T-helper 2 cell treated with Interferon-gamma antibody and Interleukin-4, amounts not matched to agents 5 μg/mL and 100 μg/mL, for 36 hours (primary cell): Measurements from ENCODE around the gene GPR137B.
"Not testable (repeated sequence)": the region's sequence is repeated elsewhere in the genome, so short reads cannot be mapped to it uniquely, and the experiment has no call there.

Source experiments
- DNase-seq: peaks from one replicate; pipeline ENCODE4 v3.0.0; 2021; ENCODE audit warnings: low spot score
- H3K27ac Mint-ChIP-seq: one replicate; pipeline ENCODE4 v1.8.0; 2021; ENCODE audit warnings: mild to moderate bottlenecking, mixed read lengths
- H3K27me3 Mint-ChIP-seq: one replicate; pipeline ENCODE4 v1.8.0; 2021; ENCODE audit warnings: low read depth, mixed read lengths
- H3K36me3 Mint-ChIP-seq: one replicate; pipeline ENCODE4 v1.8.0; 2021; ENCODE audit warnings: low read depth, mixed read lengths
- H3K4me1 Mint-ChIP-seq: one replicate; pipeline ENCODE4 v1.8.0; 2021; ENCODE audit warnings: low read depth, mixed read lengths
- H3K4me3 Mint-ChIP-seq: one replicate; pipeline ENCODE4 v1.8.0; 2022; ENCODE audit warnings: mild to moderate bottlenecking, moderate library complexity, mixed read lengths
- H3K9me3 Mint-ChIP-seq: one replicate; pipeline ENCODE4 v1.8.0; 2021; ENCODE audit warnings: mixed read lengths

GPR137B gene

GRCh38 chr1:236167578-236167977 is 25.2 kb downstream of the GPR137B start:
- Mint-ChIP-seq H3K4me1 (no peaks in the 10 kb centered on the region), H3K27me3 (no peaks in the 10 kb centered on the region), H3K27ac (no peak overlapping the region), H3K36me3 (peaks cover 6% of the 10 kb centered on the region), H3K9me3 (no peaks in the 10 kb centered on the region), H3K4me3 (no peak overlapping the region)
- DNase-seq, result no peak

DNA sequence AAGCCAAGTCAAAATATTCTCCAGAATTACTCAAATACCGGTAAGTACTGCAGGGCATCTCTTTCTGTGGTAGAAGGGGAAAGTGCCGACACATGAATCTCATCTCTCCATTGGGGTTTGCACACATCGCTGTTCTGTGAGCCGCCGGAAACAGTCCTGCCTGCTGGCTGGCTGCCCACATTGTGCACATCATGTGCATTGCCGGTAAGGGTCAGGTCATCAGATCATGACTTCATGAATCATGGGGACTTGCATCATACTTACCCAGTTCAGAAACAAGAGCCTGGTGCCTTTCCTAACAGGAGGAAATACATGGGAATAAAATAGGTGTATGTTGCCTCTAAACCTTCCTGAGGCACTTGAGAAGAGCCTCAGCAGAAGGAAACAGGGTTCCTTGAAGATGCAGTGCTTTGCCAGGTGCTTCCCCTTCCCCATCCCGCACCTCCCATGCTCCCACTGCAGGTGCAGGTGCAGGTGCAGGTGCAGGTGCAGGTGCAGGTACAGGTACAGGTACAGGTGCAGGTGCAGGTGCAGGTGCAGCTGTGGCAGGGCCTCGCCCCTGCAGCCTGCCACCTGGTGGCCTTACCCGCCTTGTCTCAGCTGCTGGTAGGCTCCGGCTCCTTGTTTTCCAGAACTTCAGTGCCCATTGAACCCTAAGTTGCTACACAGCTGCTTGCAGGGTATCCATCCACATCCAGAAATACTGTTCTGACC is 26.5 kb downstream of the GPR137B start:
- no peaks in the 10 kb centered on the region for H3K4me1 Mint-ChIP-seq
- H3K27me3 Mint-ChIP-seq, result no peaks in the 10 kb centered on the region
- H3K36me3 Mint-ChIP-seq, result peaks cover 3% of the 10 kb centered on the region
- no peak overlapping the region for H3K4me3 Mint-ChIP-seq
- DNase-seq, result no peak
- no peaks in the 10 kb centered on the region for H3K9me3 Mint-ChIP-seq
- H3K27ac Mint-ChIP-seq, result no peak overlapping the region

DNA sequence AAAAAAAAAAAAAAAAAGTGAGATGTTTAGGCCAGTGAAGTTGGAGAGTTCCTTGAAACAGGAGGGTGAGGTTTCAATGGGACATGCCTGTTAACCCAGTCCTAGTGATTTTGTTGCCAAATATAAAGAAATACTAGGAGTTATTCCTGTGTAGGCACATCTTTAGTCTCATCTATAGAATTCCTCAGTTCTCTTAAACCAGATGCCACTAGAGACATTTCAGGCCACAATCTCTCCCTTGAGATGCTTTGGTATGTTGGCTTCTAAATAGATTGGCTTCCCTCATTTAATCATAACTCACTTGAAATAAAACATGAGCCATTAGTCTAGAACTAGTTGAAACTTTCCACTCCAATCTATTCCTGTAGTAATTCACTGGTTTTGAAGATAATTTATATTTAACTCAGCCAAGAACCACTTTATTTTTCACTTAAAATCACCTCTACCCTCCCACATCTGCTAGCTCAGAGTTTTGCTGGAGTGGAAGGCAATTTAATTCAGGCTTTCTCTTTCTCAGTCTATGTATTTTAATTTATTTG is 29.8 kb downstream of the GPR137B start:
- Mint-ChIP-seq H3K36me3 (no peaks in the 10 kb centered on the region), H3K4me1 (no peaks in the 10 kb centered on the region), H3K27me3 (no peaks in the 10 kb centered on the region), H3K27ac (no peak overlapping the region), H3K9me3 (no peaks in the 10 kb centered on the region), H3K4me3 (no peak overlapping the region)
- no peak for DNase-seq

DNA sequence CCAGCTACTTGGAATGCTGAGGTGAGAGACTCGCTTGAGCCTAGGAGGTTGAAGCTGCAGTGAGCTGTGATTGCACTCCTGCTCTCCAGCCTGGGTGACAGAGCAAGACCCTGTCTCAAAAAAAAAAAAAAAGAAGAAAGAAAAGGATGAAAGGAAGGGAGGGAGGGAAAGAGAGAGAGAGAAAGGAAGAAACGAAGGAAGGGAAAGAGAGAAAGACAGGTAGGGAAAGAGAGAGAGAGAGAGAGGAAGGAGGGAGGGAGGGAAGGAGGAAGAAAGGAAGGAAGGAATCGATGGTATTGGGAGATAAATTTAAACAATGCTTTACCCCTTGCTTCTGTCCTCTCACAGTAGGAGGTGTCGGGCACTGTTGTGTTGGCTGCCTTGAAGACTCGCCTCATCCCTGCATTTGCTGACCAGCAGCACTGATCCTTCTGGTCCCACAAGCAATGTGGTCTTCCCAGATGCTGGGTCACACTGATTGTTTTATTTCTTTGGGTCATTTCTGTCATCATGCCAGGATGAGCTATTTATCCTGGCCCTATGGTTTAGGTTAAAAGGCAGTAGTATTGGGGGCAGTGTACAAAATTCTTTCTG is 30.9 kb downstream of the GPR137B start:
- no peak for DNase-seq
- no peaks in the 10 kb centered on the region for H3K36me3 Mint-ChIP-seq
- no peaks in the 10 kb centered on the region for H3K9me3 Mint-ChIP-seq
- H3K4me3 Mint-ChIP-seq, result no peak overlapping the region
- H3K4me1 Mint-ChIP-seq, result no peaks in the 10 kb centered on the region
- H3K27ac Mint-ChIP-seq, result no peak overlapping the region
- H3K27me3 Mint-ChIP-seq, result no peaks in the 10 kb centered on the region

DNA sequence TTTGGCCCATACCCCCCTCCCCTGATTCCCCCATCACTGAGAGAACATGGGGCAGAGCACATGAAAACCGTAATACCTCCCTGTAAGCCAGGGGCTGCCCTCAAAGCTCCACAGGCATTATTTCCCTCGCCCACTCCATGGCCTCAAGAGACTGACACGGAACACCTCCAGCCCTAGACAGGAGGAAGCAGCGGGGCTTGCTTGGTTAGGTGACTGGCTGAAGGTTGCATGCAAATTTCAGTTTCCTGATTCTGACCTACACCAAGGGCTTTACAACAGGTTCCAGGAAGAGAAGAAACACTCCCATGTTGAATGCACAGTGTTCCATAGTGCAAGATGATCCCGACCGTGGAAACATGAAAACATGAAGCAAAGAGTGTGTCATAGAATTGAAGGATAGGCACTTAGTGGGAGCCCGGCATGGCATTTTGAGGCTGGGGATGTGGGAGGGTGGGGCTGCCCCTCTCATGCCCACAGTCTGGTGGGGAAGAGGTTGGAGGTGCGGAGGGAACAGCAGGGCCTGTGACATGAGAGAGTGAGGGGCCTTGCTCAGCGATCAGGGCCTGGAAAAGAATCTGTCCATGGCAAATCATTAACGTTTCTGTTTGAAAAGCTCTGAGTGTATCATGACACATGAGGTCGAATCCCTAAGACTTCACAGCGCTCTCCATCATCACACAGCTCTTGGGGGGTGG is 33.5 kb downstream of the GPR137B start:
- no peak overlapping the region for H3K4me3 Mint-ChIP-seq
- no peaks in the 10 kb centered on the region for H3K36me3 Mint-ChIP-seq
- H3K27ac Mint-ChIP-seq, result no peak overlapping the region

GRCh38 chr1:236176337-236177336 is 34.3 kb downstream of the GPR137B start:
- no peaks in the 10 kb centered on the region for H3K9me3 Mint-ChIP-seq
- H3K36me3 Mint-ChIP-seq, result peaks cover 2% of the 10 kb centered on the region

More for the DNA sequence above, 33.5 kb downstream of the GPR137B start:
- H3K9me3 Mint-ChIP-seq, result no peaks in the 10 kb centered on the region
- H3K27me3 Mint-ChIP-seq, result no peaks in the 10 kb centered on the region
- DNase-seq, result no peak
- H3K4me1 Mint-ChIP-seq, result no peaks in the 10 kb centered on the region

DNA sequence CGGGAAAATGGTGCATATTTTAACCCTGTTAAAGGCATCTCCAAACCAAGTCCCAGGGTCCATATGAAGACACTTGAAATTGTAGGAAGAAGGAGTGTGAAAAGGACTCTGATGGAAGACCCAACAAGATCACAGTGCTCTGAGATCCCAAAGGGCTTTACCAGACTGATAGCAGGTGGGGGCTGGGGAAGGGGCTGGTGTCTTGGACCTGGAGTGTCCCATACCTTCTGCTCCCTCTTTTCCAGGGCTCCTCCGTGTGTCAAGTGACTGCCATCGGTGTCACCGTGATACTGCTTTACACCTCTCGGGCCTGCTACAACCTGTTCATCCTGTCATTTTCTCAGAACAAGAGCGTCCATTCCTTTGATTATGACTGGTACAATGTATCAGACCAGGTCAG is 37.3 kb downstream of the GPR137B start:
- no peak overlapping the region for H3K27ac Mint-ChIP-seq
- no peak overlapping the region for H3K4me3 Mint-ChIP-seq
- H3K4me1 Mint-ChIP-seq, result no peaks in the 10 kb centered on the region
- no peak for DNase-seq
- no peaks in the 10 kb centered on the region for H3K9me3 Mint-ChIP-seq
- H3K27me3 Mint-ChIP-seq, result no peaks in the 10 kb centered on the region
- H3K36me3 Mint-ChIP-seq, result peaks cover 2% of the 10 kb centered on the region

More at GRCh38 chr1:236176337-236177336, 34.3 kb downstream of the GPR137B start:
- no peaks in the 10 kb centered on the region for H3K4me1 Mint-ChIP-seq
- no peaks in the 10 kb centered on the region for H3K27me3 Mint-ChIP-seq
- DNase-seq, result no peak
- H3K4me3 Mint-ChIP-seq, result no peak overlapping the region
- no peak overlapping the region for H3K27ac Mint-ChIP-seq

DNA sequence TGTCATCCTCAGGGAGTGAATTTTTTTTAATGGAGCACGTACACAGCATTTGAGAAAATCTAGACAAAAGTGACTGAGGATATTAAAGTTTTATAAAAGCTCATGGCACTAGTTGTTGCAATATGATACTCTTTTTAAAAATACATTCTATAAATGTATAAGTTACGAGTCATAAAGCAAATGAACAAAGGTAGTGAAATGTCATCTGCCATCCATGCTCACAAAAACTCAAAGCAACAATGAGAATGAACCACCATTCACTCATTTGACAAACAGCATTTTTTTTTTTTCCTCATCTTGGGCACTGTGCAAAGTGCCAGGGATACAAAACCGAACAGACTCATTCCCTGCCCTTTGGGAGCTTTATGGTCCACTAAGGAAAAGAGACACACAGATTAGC is 38.7 kb downstream of the GPR137B start:
- Mint-ChIP-seq H3K4me1 (no peaks in the 10 kb centered on the region), H3K27me3 (no peaks in the 10 kb centered on the region), H3K36me3 (peaks cover 2% of the 10 kb centered on the region), H3K4me3 (no peak overlapping the region), H3K9me3 (no peaks in the 10 kb centered on the region), H3K27ac (no peak overlapping the region)
- DNase-seq, result no peak

- no peak overlapping the region for H3K27ac Mint-ChIP-seq
- H3K9me3 Mint-ChIP-seq, result no peaks in the 10 kb centered on the region
- DNase-seq, result no peak
- H3K27me3 Mint-ChIP-seq, result no peaks in the 10 kb centered on the region
- H3K4me1 Mint-ChIP-seq, result no peaks in the 10 kb centered on the region
- H3K36me3 Mint-ChIP-seq, result peaks cover 16% of the 10 kb centered on the region
- H3K4me3 Mint-ChIP-seq, result no peak overlapping the region
Observed at GRCh38 chr1:236185687-236186086, 43.3 kb downstream of the GPR137B start.

DNA sequence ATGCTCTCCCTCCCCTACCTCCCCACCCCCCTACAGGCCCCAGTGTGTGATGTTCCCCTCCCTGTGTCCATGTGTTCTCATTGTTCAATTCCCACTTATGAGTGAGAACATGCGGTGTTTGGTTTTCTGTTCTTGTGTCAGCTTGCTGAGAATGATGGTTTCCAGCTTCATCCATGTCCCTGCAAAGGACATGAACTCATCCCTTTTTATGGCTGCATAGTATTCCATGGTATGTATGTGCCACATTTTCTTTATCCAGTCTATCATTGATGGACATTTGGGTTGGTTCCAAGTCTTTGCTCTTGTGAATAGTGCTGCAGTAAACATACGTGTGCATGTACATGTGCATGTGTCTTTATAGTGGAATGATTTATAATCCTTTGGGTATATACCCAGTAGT is 44.1 kb downstream of the GPR137B start:
- peaks cover 17% of the 10 kb centered on the region for H3K36me3 Mint-ChIP-seq
- not testable (repeated sequence) for H3K9me3 Mint-ChIP-seq, H3K4me1 Mint-ChIP-seq, H3K4me3 Mint-ChIP-seq, H3K27ac Mint-ChIP-seq, H3K27me3 Mint-ChIP-seq, DNase-seq

DNA sequence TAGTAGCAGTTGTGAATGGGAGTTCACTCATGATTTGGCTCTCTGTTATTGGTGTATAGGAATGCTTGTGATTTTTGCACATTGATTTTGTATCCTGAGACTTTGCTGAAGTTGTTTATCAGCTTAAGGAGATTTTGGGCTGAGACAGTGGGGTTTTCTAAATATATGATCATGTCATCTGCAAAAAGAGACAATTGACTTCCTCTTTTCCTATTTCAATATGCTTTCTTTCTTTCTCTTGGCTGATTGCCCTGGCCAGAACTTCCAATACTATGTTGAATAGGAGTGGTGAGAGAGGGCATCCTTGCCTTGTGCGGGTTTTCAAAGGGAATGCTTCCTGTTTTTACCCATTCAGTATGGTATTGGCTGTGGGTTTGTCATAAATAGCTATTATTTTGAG is 45.7 kb downstream of the GPR137B start:
- H3K4me1 Mint-ChIP-seq, H3K27me3 Mint-ChIP-seq, H3K9me3 Mint-ChIP-seq, DNase-seq, H3K4me3 Mint-ChIP-seq, H3K27ac Mint-ChIP-seq: not testable (repeated sequence)
- peaks cover 20% of the 10 kb centered on the region for H3K36me3 Mint-ChIP-seq

DNA sequence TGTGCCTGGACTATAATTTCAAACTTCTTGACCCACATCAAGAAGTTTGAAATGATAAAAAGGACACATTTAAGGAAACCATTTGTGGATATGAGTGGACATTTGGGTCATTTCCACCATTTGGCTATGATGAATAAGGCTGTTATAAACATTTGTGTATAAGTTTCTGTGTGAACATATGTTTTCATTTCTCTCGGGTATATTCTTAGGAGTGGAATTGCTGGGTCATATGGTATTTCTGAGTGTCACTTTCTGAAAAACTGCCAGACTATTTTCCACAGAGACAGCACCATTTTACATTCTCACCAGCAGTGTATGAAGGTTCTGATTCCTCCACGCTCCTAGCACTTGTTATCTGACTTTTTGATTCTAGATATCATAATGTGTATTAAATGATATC is 50.8 kb downstream of the GPR137B start:
- Mint-ChIP-seq H3K27ac (no peak overlapping the region), H3K4me1 (no peaks in the 10 kb centered on the region), H3K9me3 (peaks cover 6% of the 10 kb centered on the region), H3K27me3 (no peaks in the 10 kb centered on the region), H3K36me3 (peaks cover 10% of the 10 kb centered on the region), H3K4me3 (no peak overlapping the region)
- DNase-seq, result no peak

- Mint-ChIP-seq H3K4me3 (no peak overlapping the region), H3K9me3 (peaks cover 37% of the 10 kb centered on the region), H3K4me1 (no peaks in the 10 kb centered on the region), H3K27me3 (no peaks in the 10 kb centered on the region), H3K27ac (no peak overlapping the region), H3K36me3 (peaks cover 24% of the 10 kb centered on the region)
- no peak for DNase-seq
Observed at GRCh38 chr1:236200925-236201324, 58.6 kb downstream of the GPR137B start.
